ENCODE data around the gene SMARCB1.

The SMARCB1 gene

DNA sequence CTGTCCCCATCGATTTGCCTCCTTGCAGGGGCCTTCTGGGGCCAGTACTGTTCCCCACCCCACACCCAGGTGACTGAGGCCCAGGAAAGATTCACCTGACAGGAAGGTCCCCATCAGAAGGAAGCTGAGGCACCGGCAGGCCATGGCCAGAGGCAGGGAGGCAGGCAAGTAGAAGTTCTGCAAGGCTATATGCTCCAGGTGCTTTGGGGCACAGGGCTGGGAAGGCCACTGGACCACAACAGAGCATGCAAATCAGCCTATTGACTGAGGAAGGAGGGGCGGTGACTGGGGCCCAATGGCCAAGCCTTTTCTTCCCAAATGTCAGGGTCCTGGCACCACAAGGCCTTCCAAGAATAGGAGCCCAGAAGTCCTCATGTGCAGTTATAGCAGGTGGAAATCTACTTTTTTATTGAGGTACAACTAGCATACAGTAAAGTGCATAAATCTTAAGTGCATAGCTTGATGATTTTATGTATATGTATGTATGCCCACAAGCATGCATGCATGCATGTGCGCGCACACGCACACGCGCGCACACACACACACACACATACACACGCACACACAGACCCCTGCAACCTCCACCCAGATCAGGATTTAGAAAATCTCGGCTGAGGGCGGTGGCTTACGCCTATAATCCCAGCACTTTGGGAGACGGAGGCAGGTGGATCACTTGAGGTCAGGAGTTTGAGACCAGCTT lies 32.4 kb upstream of the SMARCB1 start, which contains the start of gene VPREB3:
Gene VPREB3 (minus strand): TSS at position 206 of the 700 bp plus-strand sequence. CDS start 62 bp downstream, at position 144.
- Mint-ChIP-seq H3K36me3 (no peaks in the 10 kb centered on the region), H3K27me3 (no peaks in the 10 kb centered on the region), H3K4me1 (peaks cover 74% of the 10 kb centered on the region), H3K27ac (peak within 1 kb of the TSS; percentile 95), H3K9me3 (no peaks in the 10 kb centered on the region), H3K4me3 (peak within 1 kb of the TSS; percentile 91)
- ATAC-seq: no peak

DNA sequence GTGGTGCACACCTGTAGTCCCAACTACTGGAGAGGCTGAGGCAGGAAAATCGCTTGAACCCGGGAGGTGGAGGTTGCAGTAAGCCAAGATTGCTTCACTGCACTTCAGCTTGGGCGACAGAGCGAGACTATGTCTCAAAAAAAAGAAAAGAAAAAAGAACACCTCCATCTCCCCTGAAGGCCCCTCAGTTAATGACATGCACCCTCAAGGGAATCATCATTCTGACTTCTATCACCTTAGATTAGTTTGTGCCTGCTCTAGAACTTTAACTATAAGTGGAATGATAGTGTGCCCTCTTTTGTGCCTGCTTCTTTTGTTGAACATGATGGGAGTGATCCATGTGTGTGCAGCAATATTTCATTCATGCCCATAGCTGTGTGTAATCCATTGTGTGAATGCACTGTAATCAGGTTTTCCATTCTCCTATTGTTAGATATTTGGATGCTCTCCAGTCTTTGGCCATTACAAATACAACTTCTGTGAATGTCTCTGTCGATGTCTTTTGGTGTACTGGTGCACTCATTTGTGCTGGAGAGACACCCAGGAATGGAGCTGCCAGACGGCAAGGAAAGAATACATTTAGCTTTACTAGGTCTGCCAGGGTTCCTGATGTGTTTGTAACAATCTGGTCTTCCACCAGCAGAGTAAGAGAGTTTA lies 31.7 kb upstream of the SMARCB1 start:
- no peaks in the 10 kb centered on the region for H3K9me3 Mint-ChIP-seq
- H3K4me3 Mint-ChIP-seq: no peak overlapping the region
- ATAC-seq: no peak
- peaks cover 67% of the 10 kb centered on the region for H3K4me1 Mint-ChIP-seq
- H3K27ac Mint-ChIP-seq: peak overlapping the region; percentile 95
- no peaks in the 10 kb centered on the region for H3K27me3 Mint-ChIP-seq
- no peaks in the 10 kb centered on the region for H3K36me3 Mint-ChIP-seq

GRCh38 chr22:23755711-23756110 lies 31.1 kb upstream of the SMARCB1 start:
- H3K4me3 Mint-ChIP-seq: no peak overlapping the region
- no peaks in the 10 kb centered on the region for H3K9me3 Mint-ChIP-seq
- no peaks in the 10 kb centered on the region for H3K36me3 Mint-ChIP-seq
- H3K27me3 Mint-ChIP-seq: no peaks in the 10 kb centered on the region
- ATAC-seq: no peak
- H3K27ac Mint-ChIP-seq: no peak overlapping the region
- H3K4me1 Mint-ChIP-seq: peaks cover 61% of the 10 kb centered on the region

- H3K27ac Mint-ChIP-seq: no peak overlapping the region
- H3K36me3 Mint-ChIP-seq: no peaks in the 10 kb centered on the region
- no peaks in the 10 kb centered on the region for H3K27me3 Mint-ChIP-seq
- H3K4me3 Mint-ChIP-seq: no peak overlapping the region
- no peak for ATAC-seq
- peaks cover 53% of the 10 kb centered on the region for H3K4me1 Mint-ChIP-seq
- no peaks in the 10 kb centered on the region for H3K9me3 Mint-ChIP-seq
These were observed 29.9 kb upstream of the SMARCB1 start for GRCh38 chr22:23756891-23757290.

DNA sequence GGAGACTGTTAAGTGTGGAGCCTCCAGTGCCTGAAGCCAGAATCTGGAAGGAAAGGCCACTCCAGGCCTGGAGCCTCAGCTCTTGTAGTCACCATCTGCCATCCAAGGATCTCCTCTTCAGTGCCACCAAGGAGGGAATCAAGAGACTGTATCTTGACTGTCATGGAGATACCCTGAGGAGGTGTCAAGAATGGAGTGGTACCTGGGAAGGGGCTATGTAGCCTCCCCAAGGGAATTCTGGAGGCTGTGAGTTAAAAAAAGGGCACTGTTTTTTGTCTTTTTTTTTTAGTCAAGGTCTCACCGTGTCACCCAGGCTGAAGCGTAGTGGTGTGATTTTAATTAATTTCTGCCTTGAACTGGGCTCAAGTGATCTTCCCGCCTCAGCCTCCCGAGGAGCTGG lies 27.2 kb upstream of the SMARCB1 start:
- H3K36me3 Mint-ChIP-seq: no peaks in the 10 kb centered on the region
- no peak for ATAC-seq
- no peaks in the 10 kb centered on the region for H3K9me3 Mint-ChIP-seq
- no peak overlapping the region for H3K4me3 Mint-ChIP-seq
- peaks cover 47% of the 10 kb centered on the region for H3K4me1 Mint-ChIP-seq
- H3K27me3 Mint-ChIP-seq: no peaks in the 10 kb centered on the region
- no peak overlapping the region for H3K27ac Mint-ChIP-seq

- Mint-ChIP-seq H3K27ac (peak overlapping the region; percentile 10), H3K4me3 (no peak overlapping the region), H3K9me3 (no peaks in the 10 kb centered on the region), H3K27me3 (no peaks in the 10 kb centered on the region), H3K36me3 (peaks cover 2% of the 10 kb centered on the region), H3K4me1 (peaks cover 47% of the 10 kb centered on the region)
- no peak for ATAC-seq
These were observed 26.7 kb upstream of the SMARCB1 start for GRCh38 chr22:23760056-23760455.

DNA sequence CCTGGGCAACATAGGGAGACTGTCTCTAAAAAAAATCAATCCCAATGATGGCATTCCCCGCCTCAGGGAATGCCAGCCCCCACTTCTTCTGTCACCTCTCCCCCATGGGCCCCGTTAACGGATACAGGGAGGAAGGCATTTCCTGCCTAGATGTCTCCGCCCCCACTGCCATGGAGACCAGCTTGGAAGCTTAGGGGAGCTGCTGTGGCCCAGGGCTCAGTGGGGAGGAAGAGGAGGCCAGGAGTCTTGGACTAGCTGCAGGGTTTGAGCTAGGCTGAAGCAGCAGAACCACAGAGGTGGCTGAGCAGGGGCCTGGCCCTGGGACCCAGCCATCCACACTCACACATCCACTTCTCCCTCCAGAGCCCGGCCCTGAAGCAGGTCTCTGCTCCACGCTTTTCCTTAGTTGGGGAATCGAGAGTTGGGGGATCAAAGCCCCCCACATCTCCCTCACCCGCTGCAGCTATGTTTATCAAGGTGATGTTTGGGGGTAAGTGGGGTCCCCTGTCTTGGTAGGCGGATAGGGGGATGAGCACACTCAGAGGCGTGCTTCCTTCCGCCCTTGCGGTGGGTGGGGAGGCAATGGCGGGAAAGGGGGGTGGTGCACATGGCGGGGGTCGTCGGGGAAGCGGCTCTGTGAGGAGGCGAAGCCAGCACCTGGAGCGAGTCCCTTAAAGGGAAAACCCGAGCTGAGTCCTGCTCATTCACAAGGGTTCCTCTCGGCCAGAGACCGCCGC lies 23.8 kb upstream of the SMARCB1 start, which contains the start of gene C22orf15:
Gene C22orf15 (plus strand): TSS at position 149 of the 737 bp plus-strand sequence. CDS start 317 bp downstream, at position 466.
- H3K4me1 Mint-ChIP-seq: peaks cover 48% of the 10 kb centered on the region
- peak within 1 kb of the TSS; percentile 45 for H3K27ac Mint-ChIP-seq
- H3K27me3 Mint-ChIP-seq: no peaks in the 10 kb centered on the region
- H3K9me3 Mint-ChIP-seq: no peaks in the 10 kb centered on the region
- peaks cover 5% of the 10 kb centered on the region for H3K36me3 Mint-ChIP-seq
- peak within 1 kb of the TSS; percentile 57 for H3K4me3 Mint-ChIP-seq
- ATAC-seq: no peak

- Mint-ChIP-seq H3K27me3 (no peaks in the 10 kb centered on the region), H3K27ac (peak overlapping the region; percentile 45), H3K9me3 (no peaks in the 10 kb centered on the region), H3K36me3 (peaks cover 5% of the 10 kb centered on the region), H3K4me3 (peak overlapping the region; percentile 57), H3K4me1 (peaks cover 53% of the 10 kb centered on the region)
- no peak for ATAC-seq
These were observed 23.2 kb upstream of the SMARCB1 start for GRCh38 chr22:23763579-23763945.

DNA sequence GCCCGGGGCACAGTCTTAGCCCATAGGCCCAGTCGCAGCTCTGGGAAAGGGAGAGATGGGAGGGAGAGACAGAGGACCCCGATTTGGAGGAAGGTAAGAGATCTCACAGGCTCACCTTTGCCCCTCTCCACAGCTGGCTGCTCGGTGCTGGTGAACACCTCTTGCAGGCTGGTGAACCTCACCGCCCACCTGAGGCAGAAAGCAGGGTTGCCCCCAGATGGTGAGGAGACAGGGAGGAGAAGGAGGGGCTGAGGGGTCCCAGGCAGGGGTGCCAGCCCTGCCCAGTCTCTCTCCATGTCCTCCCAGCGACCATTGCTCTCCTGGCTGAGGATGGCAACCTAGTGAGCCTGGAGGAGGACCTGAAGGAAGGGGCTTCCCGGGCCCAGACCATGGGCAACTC lies 22.8 kb upstream of the SMARCB1 start:
- no peak for ATAC-seq
- peak overlapping the region; percentile 57 for H3K4me3 Mint-ChIP-seq
- peak overlapping the region; percentile 45 for H3K27ac Mint-ChIP-seq
- H3K27me3 Mint-ChIP-seq: no peaks in the 10 kb centered on the region
- H3K36me3 Mint-ChIP-seq: peaks cover 5% of the 10 kb centered on the region
- no peaks in the 10 kb centered on the region for H3K9me3 Mint-ChIP-seq
- peaks cover 57% of the 10 kb centered on the region for H3K4me1 Mint-ChIP-seq

DNA sequence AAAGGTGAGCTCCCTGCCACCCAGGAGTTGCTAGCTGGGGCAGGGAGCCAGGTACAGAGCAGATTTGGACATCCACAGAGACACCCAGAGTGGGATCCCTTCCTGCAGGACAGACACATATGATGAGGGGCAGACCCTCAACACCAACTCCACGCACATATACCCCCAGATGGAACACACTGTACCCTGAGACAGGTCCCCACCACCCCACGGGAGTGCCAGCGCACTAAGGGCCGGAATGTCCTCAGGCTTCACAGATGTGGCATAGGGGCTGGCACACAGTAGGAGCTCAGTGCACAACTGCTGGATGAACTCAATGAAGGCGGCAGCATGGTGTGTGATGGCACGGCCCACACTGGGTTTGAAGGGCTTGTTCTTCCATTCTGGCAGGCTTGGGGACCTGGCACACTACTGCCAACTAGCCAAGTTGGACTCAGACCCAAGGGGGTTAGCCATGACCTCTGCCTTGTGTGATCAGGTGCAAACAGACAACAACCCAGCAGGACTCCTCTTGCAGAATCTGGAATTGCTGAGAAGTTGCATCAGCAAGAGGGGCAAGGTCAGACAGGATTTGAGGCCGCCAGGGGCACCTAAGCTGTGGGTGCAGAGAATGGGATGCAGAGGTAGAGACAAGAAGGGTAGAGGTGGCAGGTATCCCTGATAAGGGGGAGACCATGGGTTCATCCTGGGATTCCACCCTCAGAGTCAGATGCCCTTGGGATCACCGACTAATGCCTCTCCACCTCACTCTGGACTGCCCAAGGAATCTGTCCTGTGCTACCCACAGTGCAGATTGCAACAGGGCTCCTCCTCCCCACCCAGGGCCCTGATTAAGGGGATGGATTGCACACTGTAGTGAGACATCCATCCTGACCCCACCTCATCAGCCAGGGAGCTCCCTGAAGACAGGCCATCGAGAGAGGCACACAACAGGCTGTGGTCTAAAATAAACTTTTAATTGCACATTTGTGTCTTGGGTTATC lies 21.6 kb upstream of the SMARCB1 start:
- H3K4me1 Mint-ChIP-seq: peaks cover 68% of the 10 kb centered on the region
- H3K27me3 Mint-ChIP-seq: no peaks in the 10 kb centered on the region
- peak overlapping the region; percentile 38 for H3K4me3 Mint-ChIP-seq
- ATAC-seq: no peak
- peaks cover 5% of the 10 kb centered on the region for H3K36me3 Mint-ChIP-seq
- no peak overlapping the region for H3K27ac Mint-ChIP-seq
- no peaks in the 10 kb centered on the region for H3K9me3 Mint-ChIP-seq

DNA sequence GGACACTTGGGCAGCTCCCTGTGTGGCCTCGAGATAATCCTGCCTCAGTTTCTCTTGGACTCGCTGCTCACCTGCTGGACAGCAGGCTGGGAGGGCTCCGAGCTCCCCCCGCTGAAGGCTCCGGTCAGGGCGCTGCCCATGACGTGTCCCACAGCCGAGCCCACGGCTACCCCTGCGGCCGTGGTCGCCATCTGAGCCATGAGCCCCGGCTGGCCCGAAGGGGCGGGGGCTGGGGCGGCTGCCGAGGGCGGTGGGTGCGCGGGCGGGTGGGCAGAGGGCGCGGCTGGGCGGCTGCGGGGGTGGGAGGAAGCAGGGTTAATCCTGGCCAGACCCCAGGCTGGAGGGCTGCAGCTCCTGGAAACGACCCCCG lies 19.5 kb upstream of the SMARCB1 start:
- no peaks in the 10 kb centered on the region for H3K27me3 Mint-ChIP-seq
- no peaks in the 10 kb centered on the region for H3K9me3 Mint-ChIP-seq
- H3K27ac Mint-ChIP-seq: peak overlapping the region; percentile 94
- peaks cover 89% of the 10 kb centered on the region for H3K4me1 Mint-ChIP-seq
- peaks cover 5% of the 10 kb centered on the region for H3K36me3 Mint-ChIP-seq
- H3K4me3 Mint-ChIP-seq: peak overlapping the region; percentile 94
- no peak for ATAC-seq

GRCh38 chr22:23767673-23768548 lies 18.9 kb upstream of the SMARCB1 start, which contains the start of gene CHCHD10:
Gene CHCHD10 (minus strand): TSS chr22:23767972. CDS start chr22:23767874, 98 bp downstream.
- Mint-ChIP-seq H3K4me3 (peak within 1 kb of the TSS; percentile 94), H3K9me3 (no peaks in the 10 kb centered on the region), H3K27me3 (no peaks in the 10 kb centered on the region), H3K27ac (peak within 1 kb of the TSS; percentile 94), H3K36me3 (peaks cover 5% of the 10 kb centered on the region), H3K4me1 (peaks cover 90% of the 10 kb centered on the region)
- ATAC-seq: peak; percentile 79

GRCh38 chr22:23769321-23769965 lies 17.3 kb upstream of the SMARCB1 start:
- Mint-ChIP-seq H3K4me3 (peak overlapping the region; percentile 94), H3K27ac (peak overlapping the region; percentile 94), H3K4me1 (peaks cover 87% of the 10 kb centered on the region), H3K9me3 (no peaks in the 10 kb centered on the region), H3K27me3 (no peaks in the 10 kb centered on the region), H3K36me3 (peaks cover 5% of the 10 kb centered on the region)
- ATAC-seq: no peak
